ENCODE data around the gene TRMO. TPM values are rescaled to one million over a fixed set of nuclear protein-coding genes. Genes with fewer than 3 reads are reported as not detected.

Gene TRMO
- total RNA-seq, 1 donor from 2014 or later, result 8.5 TPM

DNA sequence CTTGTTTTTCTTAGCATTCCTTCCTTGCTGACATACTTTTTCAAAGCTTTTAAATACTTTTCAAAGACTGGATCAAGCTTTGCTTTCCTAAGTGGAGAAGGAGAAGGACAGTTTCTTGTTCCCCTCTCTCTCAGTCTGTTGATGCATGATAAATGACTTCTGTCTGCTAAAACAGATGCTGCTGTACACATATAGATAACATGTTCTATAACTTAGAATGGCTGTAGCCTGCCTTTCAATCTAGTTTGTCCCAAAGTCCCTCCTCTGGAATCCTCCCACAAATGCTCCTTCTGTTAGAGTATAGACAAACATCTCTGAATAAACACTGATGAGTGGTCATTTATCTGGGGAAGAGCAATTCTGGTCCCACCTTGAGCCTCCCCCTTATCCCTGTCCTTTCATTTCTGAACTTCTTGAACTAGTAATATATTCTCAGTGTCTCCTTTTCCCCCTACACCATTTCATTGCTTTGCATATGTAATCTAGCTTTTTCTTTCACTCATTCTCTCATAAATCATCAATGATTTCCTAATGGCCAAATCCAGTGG is 21.1 kb upstream of the TRMO start:
- no peaks in the 10 kb centered on the region for H3K9me3 ChIP-seq (ENCODE audit: insufficient read depth, low read depth, low read length)
- TF ChIP-seq, protein P1, sequence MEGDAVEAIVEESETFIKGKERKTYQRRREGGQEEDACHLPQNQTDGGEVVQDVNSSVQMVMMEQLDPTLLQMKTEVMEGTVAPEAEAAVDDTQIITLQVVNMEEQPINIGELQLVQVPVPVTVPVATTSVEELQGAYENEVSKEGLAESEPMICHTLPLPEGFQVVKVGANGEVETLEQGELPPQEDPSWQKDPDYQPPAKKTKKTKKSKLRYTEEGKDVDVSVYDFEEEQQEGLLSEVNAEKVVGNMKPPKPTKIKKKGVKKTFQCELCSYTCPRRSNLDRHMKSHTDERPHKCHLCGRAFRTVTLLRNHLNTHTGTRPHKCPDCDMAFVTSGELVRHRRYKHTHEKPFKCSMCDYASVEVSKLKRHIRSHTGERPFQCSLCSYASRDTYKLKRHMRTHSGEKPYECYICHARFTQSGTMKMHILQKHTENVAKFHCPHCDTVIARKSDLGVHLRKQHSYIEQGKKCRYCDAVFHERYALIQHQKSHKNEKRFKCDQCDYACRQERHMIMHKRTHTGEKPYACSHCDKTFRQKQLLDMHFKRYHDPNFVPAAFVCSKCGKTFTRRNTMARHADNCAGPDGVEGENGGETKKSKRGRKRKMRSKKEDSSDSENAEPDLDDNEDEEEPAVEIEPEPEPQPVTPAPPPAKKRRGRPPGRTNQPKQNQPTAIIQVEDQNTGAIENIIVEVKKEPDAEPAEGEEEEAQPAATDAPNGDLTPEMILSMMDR (IDR thresholded peaks at IDR 0.05; ENCODE audit: insufficient read depth, low read depth, low read length), result no peak
- TF ChIP-seq EZH2 (IDR thresholded peaks at IDR 0.05; ENCODE audit: insufficient read depth, low read length), result no peak
- no peak overlapping the region for H3K9ac ChIP-seq (ENCODE audit: low read length)
- no peak overlapping the region for H2AFZ ChIP-seq (ENCODE audit: low read depth, low read length)
- H3K79me2 ChIP-seq (ENCODE audit: insufficient read depth, low read length), result no peaks in the 10 kb centered on the region
- Mint-ChIP-seq H3K4me3 (ENCODE audit: unreplicated experiment) (no peak overlapping the region), H3K27me3 (ENCODE audit: low read depth, unreplicated experiment) (peaks cover 54% of the 10 kb centered on the region), H3K27ac (ENCODE audit: unreplicated experiment) (no peak overlapping the region), H3K4me1 (ENCODE audit: low read depth, unreplicated experiment) (no peaks in the 10 kb centered on the region), H3K36me3 (ENCODE audit: low read depth, unreplicated experiment) (no peaks in the 10 kb centered on the region), H3K9me3 (ENCODE audit: unreplicated experiment) (peaks cover 15% of the 10 kb centered on the region)
- H3K36me3 ChIP-seq (ENCODE audit: insufficient read depth, low read length), result no peaks in the 10 kb centered on the region
- H3K27ac ChIP-seq (ENCODE audit: low read depth, low read length), result no peak overlapping the region
- no peaks in the 10 kb centered on the region for H4K20me1 ChIP-seq (ENCODE audit: insufficient read depth, low read length)
- FAIRE-seq (no peak), DNase-seq (ENCODE audit: low read depth) (no peak)
- H3K27me3 ChIP-seq (ENCODE audit: insufficient read depth, low read length), result peaks cover 52% of the 10 kb centered on the region
- no peaks in the 10 kb centered on the region for H3K4me1 ChIP-seq (ENCODE audit: insufficient read depth, low read length)
- H3K4me3 ChIP-seq (ENCODE audit: insufficient read depth, low read depth, low read length), result no peak overlapping the region
- no peak overlapping the region for H3K4me2 ChIP-seq (ENCODE audit: low read length)

DNA sequence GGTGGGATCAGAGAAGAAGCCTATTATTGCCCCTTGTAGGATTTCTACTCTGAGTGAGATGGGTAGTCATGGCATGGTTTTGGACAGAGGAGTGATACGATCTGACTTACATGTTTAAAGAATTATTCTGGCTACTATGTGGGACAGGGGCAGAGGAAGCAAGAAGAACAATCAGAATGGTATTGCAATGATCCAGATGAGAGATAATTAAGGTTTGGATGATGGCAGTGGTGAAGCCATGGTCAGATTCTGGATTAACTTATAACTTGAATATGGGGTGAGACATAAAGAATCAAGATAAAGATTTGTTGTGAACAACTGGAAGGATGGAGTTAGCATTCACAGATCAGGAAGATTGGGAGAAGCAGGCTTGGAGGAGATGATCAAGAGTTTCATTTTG is 19.0 kb upstream of the TRMO start:
- peaks cover 46% of the 10 kb centered on the region for H3K27me3 Mint-ChIP-seq (ENCODE audit: low read depth, unreplicated experiment)
- Histone ChIP-seq H3K9me3 (ENCODE audit: insufficient read depth, low read depth, low read length) (no peaks in the 10 kb centered on the region), H3K4me3 (ENCODE audit: insufficient read depth, low read depth, low read length) (no peak overlapping the region), H3K36me3 (ENCODE audit: insufficient read depth, low read length) (no peaks in the 10 kb centered on the region), H3K79me2 (ENCODE audit: insufficient read depth, low read length) (no peaks in the 10 kb centered on the region), H3K9ac (ENCODE audit: low read length) (no peak overlapping the region), H3K4me2 (ENCODE audit: low read length) (no peak overlapping the region), H4K20me1 (ENCODE audit: insufficient read depth, low read length) (no peaks in the 10 kb centered on the region), H3K27me3 (ENCODE audit: insufficient read depth, low read length) (peaks cover 59% of the 10 kb centered on the region), H3K4me1 (ENCODE audit: insufficient read depth, low read length) (no peaks in the 10 kb centered on the region), H2AFZ (ENCODE audit: low read depth, low read length) (no peak overlapping the region), H3K27ac (ENCODE audit: low read depth, low read length) (no peak overlapping the region)
- no peak overlapping the region for H3K4me3 Mint-ChIP-seq (ENCODE audit: unreplicated experiment)
- H3K27ac Mint-ChIP-seq (ENCODE audit: unreplicated experiment), result no peak overlapping the region
- peaks cover 4% of the 10 kb centered on the region for H3K9me3 Mint-ChIP-seq (ENCODE audit: unreplicated experiment)
- no peaks in the 10 kb centered on the region for H3K36me3 Mint-ChIP-seq (ENCODE audit: low read depth, unreplicated experiment)
- H3K4me1 Mint-ChIP-seq (ENCODE audit: low read depth, unreplicated experiment), result no peaks in the 10 kb centered on the region
- DNase-seq (ENCODE audit: low read depth) (no peak), FAIRE-seq (no peak)
- TF ChIP-seq EZH2 (IDR thresholded peaks at IDR 0.05; ENCODE audit: insufficient read depth, low read length), result no peak
- TF ChIP-seq, protein P1 (IDR thresholded peaks at IDR 0.05; ENCODE audit: insufficient read depth, low read depth, low read length), result no peak

DNA sequence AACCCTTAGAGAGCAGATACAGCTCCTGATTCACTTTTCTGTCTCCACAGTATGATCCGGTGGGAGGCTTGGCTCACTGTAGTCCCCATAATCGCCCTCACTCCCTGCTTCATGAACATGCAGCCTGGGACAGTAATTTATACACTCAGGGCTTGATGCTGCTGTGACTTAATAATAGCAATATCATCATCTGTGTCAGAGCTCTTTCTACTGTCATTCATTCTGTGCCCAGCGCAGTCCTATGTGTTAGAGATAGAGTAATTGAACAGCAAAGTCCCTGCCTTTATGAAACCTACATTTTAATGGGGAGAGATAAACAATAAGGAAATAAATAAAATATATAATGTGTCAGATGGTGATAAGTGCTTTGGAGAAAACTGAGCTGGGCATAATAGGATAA is 18.4 kb upstream of the TRMO start:
- Histone ChIP-seq H4K20me1 (ENCODE audit: insufficient read depth, low read length) (no peaks in the 10 kb centered on the region), H3K9me3 (ENCODE audit: insufficient read depth, low read depth, low read length) (no peaks in the 10 kb centered on the region), H3K27ac (ENCODE audit: low read depth, low read length) (no peak overlapping the region), H2AFZ (ENCODE audit: low read depth, low read length) (no peak overlapping the region), H3K9ac (ENCODE audit: low read length) (no peak overlapping the region), H3K79me2 (ENCODE audit: insufficient read depth, low read length) (no peaks in the 10 kb centered on the region), H3K4me1 (ENCODE audit: insufficient read depth, low read length) (no peaks in the 10 kb centered on the region), H3K4me2 (ENCODE audit: low read length) (no peak overlapping the region), H3K36me3 (ENCODE audit: insufficient read depth, low read length) (no peaks in the 10 kb centered on the region), H3K4me3 (ENCODE audit: insufficient read depth, low read depth, low read length) (no peak overlapping the region), H3K27me3 (ENCODE audit: insufficient read depth, low read length) (peaks cover 64% of the 10 kb centered on the region)
- FAIRE-seq, result no peak
- TF ChIP-seq EZH2 (IDR thresholded peaks at IDR 0.05; ENCODE audit: insufficient read depth, low read length), result no peak
- TF ChIP-seq, protein P1 (IDR thresholded peaks at IDR 0.05; ENCODE audit: insufficient read depth, low read depth, low read length), result no peak
- no peak for DNase-seq (ENCODE audit: low read depth)
- Mint-ChIP-seq H3K27me3 (ENCODE audit: low read depth, unreplicated experiment) (peaks cover 45% of the 10 kb centered on the region), H3K9me3 (ENCODE audit: unreplicated experiment) (peaks cover 1% of the 10 kb centered on the region), H3K4me3 (ENCODE audit: unreplicated experiment) (no peak overlapping the region), H3K36me3 (ENCODE audit: low read depth, unreplicated experiment) (no peaks in the 10 kb centered on the region), H3K27ac (ENCODE audit: unreplicated experiment) (no peak overlapping the region), H3K4me1 (ENCODE audit: low read depth, unreplicated experiment) (no peaks in the 10 kb centered on the region)

Data from astrocyte (in vitro differentiated cells and primary cell).